H1 (cell line): ENCODE data around the gene SLC2A10. TPM values are rescaled to one million over a fixed set of nuclear protein-coding genes. Genes with fewer than 3 reads are reported as not detected.

Experiments used
- CTCF ChIA-PET: fragments of 300-600 bp; sonication (Branson Sonifier 250); formaldehyde crosslinking; loops from one replicate; lab custom pipeline; 2021; ENCODE audit not compliant: partially characterized antibody; lab: Charles Lee
- POLR2A ChIA-PET: fragments of 300-600 bp; sonication (Branson Sonifier 250); formaldehyde crosslinking; loops from one replicate; lab custom pipeline; 2021; ENCODE audit warnings: inconsistent platforms; ENCODE audit not compliant: partially characterized antibody; lab: Charles Lee
- DNase-seq, 2 experiments: peaks; one replicate each; pipeline versions ENCODE4 v3.0.0 to v3.0.0-alpha.2; 2010 to 2022; ENCODE audit warnings: low spot score in 2 of 2, low read depth in 1 of 2, mixed read lengths in 1 of 2
- FAIRE-seq: peaks from 2 replicates; lab custom pipeline; 2011; peaks lifted over from hg19 to GRCh38; lab: Jason Lieb, UNC
- H2AFZ ChIP-seq: 2 replicates; pipeline ENCODE4 v1.8.1; 2012; ENCODE audit warnings: low read length, inconsistent platforms
- H2AK5ac ChIP-seq: 2 replicates; pipeline ENCODE4 v1.6.1; 2013; ENCODE audit warnings: low read depth, low read length
- H2BK120ac ChIP-seq: replicated peaks from 2 replicates; pipeline ENCODE3; 2013; ENCODE audit warnings: low read depth, low read length, inconsistent platforms
- H2BK12ac ChIP-seq: 2 replicates; pipeline ENCODE4 v1.6.1; 2013; ENCODE audit warnings: low read depth, low read length
- H2BK15ac ChIP-seq: 2 replicates; pipeline ENCODE4 v1.6.1; 2013; ENCODE audit warnings: low read length
- H2BK20ac ChIP-seq: 2 replicates; pipeline ENCODE4 v1.6.1; 2013; ENCODE audit warnings: low read length
- H2BK5ac ChIP-seq: 2 replicates; pipeline ENCODE4 v1.6.1; 2013; ENCODE audit warnings: low read depth, low read length
- H3K14ac ChIP-seq: 2 replicates; pipeline ENCODE4 v1.6.1; 2013; ENCODE audit warnings: inconsistent platforms; ENCODE audit not compliant: insufficient read length
- H3K18ac ChIP-seq: 2 replicates; pipeline ENCODE4 v1.6.1; 2013; ENCODE audit warnings: low read length; ENCODE audit errors: extremely low read depth
- H3K23ac ChIP-seq: 2 replicates; pipeline ENCODE4 v1.6.1; 2013; ENCODE audit warnings: inconsistent platforms; ENCODE audit not compliant: insufficient read length
- H3K23me2 ChIP-seq: 2 replicates; pipeline ENCODE4 v1.6.1; 2013; ENCODE audit warnings: low read depth, low read length
- H3K27ac ChIP-seq: 2 replicates; pipeline ENCODE4 v1.6.1; 2011; ENCODE audit warnings: low read depth, low read length, inconsistent platforms
- H3K27me3 ChIP-seq, 4 experiments: replicated peaks in 1 of 4; 1 replicate in 1 of 4; 2 replicates in 3 of 4; pipeline versions ENCODE4 v1.6.1 to v1.8.1; 2011 to 2013; ENCODE audit warnings: low read length in 3 of 4, mild to moderate bottlenecking in 3 of 4, inconsistent platforms in 2 of 4, mixed read lengths in 2 of 4, moderate library complexity in 1 of 4; ENCODE audit not compliant: control insufficient read depth in 3 of 4, insufficient read depth in 3 of 4; ENCODE audit errors: extremely low read depth in 1 of 4
- H3K36me3 ChIP-seq, 4 experiments: 2 replicates each; pipeline versions ENCODE4 v1.6.1 to v1.8.1; 2011 to 2013; ENCODE audit warnings: mild to moderate bottlenecking in 4 of 4, low read length in 3 of 4, moderate library complexity in 2 of 4, control low read depth in 1 of 4, inconsistent platforms in 1 of 4; ENCODE audit not compliant: insufficient read depth in 4 of 4, control insufficient read depth in 2 of 4
- H3K4ac ChIP-seq: replicated peaks from 2 replicates; pipeline ENCODE3; 2013; ENCODE audit warnings: low read length, low read depth, mixed read lengths, inconsistent platforms; ENCODE audit not compliant: insufficient read length
- H3K4me1 ChIP-seq, 4 experiments: replicated peaks in 1 of 4; 1 replicate in 1 of 4; 2 replicates in 3 of 4; pipeline versions ENCODE4 v1.6.1 to v1.8.1; 2011 to 2013; ENCODE audit warnings: low read length in 3 of 4, inconsistent platforms in 2 of 4, mixed read lengths in 1 of 4; ENCODE audit not compliant: insufficient read depth in 4 of 4, control insufficient read depth in 3 of 4
- H3K4me2 ChIP-seq, 2 experiments: 2 replicates each; pipeline versions ENCODE4 v1.6.1 to v1.8.1; 2011 to 2013; ENCODE audit warnings: low read depth in 2 of 2, low read length in 2 of 2, control low read depth in 1 of 2, inconsistent platforms in 1 of 2, mild to moderate bottlenecking in 1 of 2; ENCODE audit not compliant: insufficient read depth in 1 of 2
- H3K4me3 ChIP-seq, 4 experiments: fragments of 200-600, 300-600 bp in 1 of 4; sonication (generic), shearing (Covaris generic), sonication (Bioruptor Twin) in 1 of 4; 2 replicates each; pipeline versions ENCODE4 v1.5.1 to v1.8.1; 2011 to 2016; ENCODE audit warnings: low read length in 4 of 4, low read depth in 3 of 4, control low read depth in 2 of 4, inconsistent platforms in 2 of 4, mild to moderate bottlenecking in 2 of 4, mixed read lengths in 1 of 4, moderate library complexity in 1 of 4; ENCODE audit not compliant: insufficient read depth in 2 of 4; ENCODE audit errors: extremely low read depth in 1 of 4
- H3K56ac ChIP-seq: replicated peaks from 2 replicates; pipeline ENCODE3; 2013; ENCODE audit warnings: low read depth, mild to moderate bottlenecking, mixed read lengths, low read length, inconsistent platforms; ENCODE audit not compliant: insufficient read length
- H3K79me1 ChIP-seq: 2 replicates; pipeline ENCODE4 v1.6.1; 2013; ENCODE audit warnings: low read depth, low read length, control low read depth
- H3K79me2 ChIP-seq, 2 experiments: 2 replicates each; pipeline versions ENCODE4 v1.6.1 to v1.8.1; 2012 to 2013; ENCODE audit warnings: low read length in 2 of 2, mild to moderate bottlenecking in 2 of 2, inconsistent platforms in 1 of 2; ENCODE audit not compliant: insufficient read depth in 2 of 2, control insufficient read depth in 1 of 2
- H3K9ac ChIP-seq, 4 experiments: replicated peaks in 1 of 4; 1 replicate in 1 of 4; 2 replicates in 3 of 4; pipeline versions ENCODE4 v1.6.1 to v1.8.1; 2011 to 2013; ENCODE audit warnings: low read depth in 3 of 4, low read length in 3 of 4, control low read depth in 2 of 4, mild to moderate bottlenecking in 2 of 4, moderate library complexity in 2 of 4, inconsistent platforms in 1 of 4; ENCODE audit errors: extremely low read depth in 1 of 4
- H3K9me3 ChIP-seq, 2 experiments: 2 replicates each; pipeline versions ENCODE4 v1.6.1 to v1.8.1; 2012 to 2013; ENCODE audit warnings: mild to moderate bottlenecking in 2 of 2, moderate library complexity in 2 of 2, control low read depth in 1 of 2, inconsistent platforms in 1 of 2, low read depth in 1 of 2, low read length in 1 of 2, mixed read lengths in 1 of 2; ENCODE audit not compliant: insufficient read depth in 2 of 2
- H4K20me1 ChIP-seq, 2 experiments: replicated peaks in 1 of 2; 2 replicates each; pipeline versions ENCODE3 to v1.8.1; 2011 to 2013; ENCODE audit warnings: inconsistent platforms in 2 of 2, low read length in 2 of 2, mild to moderate bottlenecking in 1 of 2; ENCODE audit not compliant: insufficient read depth in 2 of 2, control insufficient read depth in 1 of 2
- H4K5ac ChIP-seq: 2 replicates; pipeline ENCODE4 v1.6.1; 2013; ENCODE audit warnings: low read length, low read depth, mixed read lengths, inconsistent platforms; ENCODE audit not compliant: insufficient read length
- H4K8ac ChIP-seq: 2 replicates; pipeline ENCODE4 v1.8.0; 2013; ENCODE audit warnings: mild to moderate bottlenecking, moderate library complexity, low read length, inconsistent platforms; ENCODE audit not compliant: insufficient read depth; ENCODE audit errors: extremely low read depth
- H4K91ac ChIP-seq: replicated peaks from 2 replicates; pipeline ENCODE3; 2013; ENCODE audit warnings: low read length, mixed read lengths, inconsistent platforms; ENCODE audit not compliant: insufficient read length
- BCL11A ChIP-seq, 2 experiments: IDR thresholded peaks; one replicate each; pipeline ENCODE4 v1.6.1; 2011; ENCODE audit warnings: low read depth in 2 of 2, low read length in 2 of 2, mild to moderate bottlenecking in 2 of 2
- FOSL1 ChIP-seq: IDR thresholded peaks from 2 replicates; pipeline ENCODE4 v1.6.1; 2011; ENCODE audit warnings: mild to moderate bottlenecking, low read depth, low read length, moderate library complexity; ENCODE audit not compliant: insufficient read depth
- HDAC6 ChIP-seq: IDR thresholded peaks from one replicate; pipeline ENCODE4 v1.7.1; 2012; ENCODE audit warnings: low read depth, mild to moderate bottlenecking, inconsistent platforms, low read length, moderate library complexity
- JUN ChIP-seq: IDR thresholded peaks from 2 replicates; pipeline ENCODE4 v1.6.1; 2011; ENCODE audit warnings: low read depth, mild to moderate bottlenecking, improper control_type of control experiment, low read length
- KDM1A ChIP-seq: fragments of 200-600, 300-600 bp; sonication (generic); IDR thresholded peaks from 2 replicates; pipeline ENCODE4 v1.7.1; 2016; ENCODE audit warnings: mild to moderate bottlenecking, low read length, borderline replicate concordance
- KDM5A ChIP-seq: fragments of 200-600 bp; IDR thresholded peaks from 2 replicates; pipeline ENCODE4 v1.7.1; 2012; ENCODE audit warnings: mild to moderate bottlenecking, low read length, inconsistent platforms, mixed read lengths
- PHF8 ChIP-seq: fragments of 200-600 bp; sonication (generic); conservative IDR thresholded peaks from 2 replicates; pipeline ENCODE4 v1.7.1; 2012; ENCODE audit warnings: low read depth, mild to moderate bottlenecking, inconsistent platforms, low read length, moderate library complexity
- POLR2A ChIP-seq, 2 experiments: IDR thresholded peaks; 1 replicate in 1 of 2; 2 replicates in 1 of 2; pipeline ENCODE4 v1.6.1; 2011; ENCODE audit warnings: low read depth in 2 of 2, low read length in 2 of 2, mild to moderate bottlenecking in 2 of 2; ENCODE audit errors: control extremely low read depth in 1 of 2
- RXRA ChIP-seq: IDR thresholded peaks from 2 replicates; pipeline ENCODE4 v1.6.1; 2011; ENCODE audit warnings: low read depth, mild to moderate bottlenecking, low read length, moderate library complexity; ENCODE audit not compliant: insufficient read depth
- SIRT6 ChIP-seq: IDR thresholded peaks from one replicate; pipeline ENCODE4 v1.7.1; 2012; ENCODE audit warnings: low read length, inconsistent platforms
- SIX5 ChIP-seq: IDR thresholded peaks from 2 replicates; pipeline ENCODE4 v1.6.1; 2011; ENCODE audit warnings: mild to moderate bottlenecking, low read depth, low read length
- SP4 ChIP-seq: IDR thresholded peaks from 2 replicates; pipeline ENCODE4 v1.6.1; 2012; ENCODE audit warnings: low read length, inconsistent platforms
- SRF ChIP-seq: IDR thresholded peaks from 2 replicates; pipeline ENCODE4 v1.6.1; 2011; ENCODE audit warnings: mild to moderate bottlenecking, low read depth, low read length, moderate library complexity
- SUZ12 ChIP-seq: fragments of 200-600 bp; sonication (generic); IDR thresholded peaks from 2 replicates; pipeline ENCODE4 v1.6.1; 2012; ENCODE audit warnings: mild to moderate bottlenecking, inconsistent platforms, low read length, moderate library complexity, mixed read lengths
- TAF7 ChIP-seq: optimal IDR thresholded peaks from 2 replicates; pipeline ENCODE3; 2011; ENCODE audit warnings: low read depth, mild to moderate bottlenecking, inconsistent platforms, low read length, moderate library complexity, borderline replicate concordance
- TEAD4 ChIP-seq: IDR thresholded peaks from 2 replicates; pipeline ENCODE4 v1.6.1; 2012; ENCODE audit warnings: low read depth, low read length, inconsistent platforms, mixed read lengths
- WGBS, 2 experiments: shearing (Covaris generic) in 1 of 2; methylation state at CpG; one replicate each; pipeline versions ENCODE4 v1.1.6 to v1.1.7; 2013 to 2015; ENCODE audit warnings: low lambda C conversion rate in 2 of 2, mixed read lengths in 2 of 2, inconsistent platforms in 1 of 2, low coverage in 1 of 2, missing lambda C conversion rate in 1 of 2; ENCODE audit not compliant: insufficient replicate concordance in 2 of 2, insufficient coverage in 1 of 2, insufficient read length in 1 of 2; ENCODE audit errors: extremely low coverage in 1 of 2, missing lambda C conversion rate in 1 of 2; 5-methylcytosine and 5-hydroxymethylcytosine counted together
- polyA plus RNA-seq, 7 experiments: library from polyadenylated mRNA; depleted of rRNA in 3 of 7; stranded (reverse) in 5 of 7; unstranded in 2 of 7; fragments of >200 nt in 5 of 7; fragments of 200-250 nt in 2 of 7; gene quantifications; 1 replicate in 5 of 7; 2 replicates in 1 of 7; 4 replicates in 1 of 7; pipeline versions ENCODE4 v1.2.1 to v1.2.3, GENCODE V29; 2011 to 2013; ENCODE audit warnings: missing spikeins in 2 of 7, mixed read lengths in 2 of 7
- total RNA-seq: library from RNA; stranded (reverse); fragmentation: NEBNext Ultra II Directional; extraction: Animal tissue kit (Norgen Biotek cat#: 25700); gene quantifications from 2 replicates; pipeline ENCODE4 v1.2.1, GENCODE V29; 2021

The SLC2A10 gene
- total and polyA plus RNA-seq, 2 of the 8 experiments (the other 6 are each of a cell fraction or from before 2014, with no cell fraction given): 9.0 to 9.7 TPM

- Histone ChIP-seq H2BK15ac (no peak overlapping the region), H2BK20ac (no peak overlapping the region), H3K4me1 (peaks cover 0 to 18% (median 9%) of the 10 kb centered on the region in 4 experiments; a peak in 6 of 7 replicates), H3K14ac (no peak overlapping the region), H3K23ac (no peak overlapping the region), H4K91ac (no peak overlapping the region), H2BK5ac (no peak overlapping the region), H3K18ac (no peak overlapping the region), H4K20me1 (no peaks in the 10 kb centered on the region), H4K5ac (no peak overlapping the region), H3K79me1 (no peaks in the 10 kb centered on the region), H2BK12ac (no peak overlapping the region), H3K4me3 (no peak overlapping the region), H2AK5ac (no peak overlapping the region), H3K9me3 (peaks cover 0 to 1% of the 10 kb centered on the region in 2 experiments; a peak in 2 of 4 replicates), H3K36me3 (no peaks in the 10 kb centered on the region), H2AFZ (no peak overlapping the region), H4K8ac (no peak overlapping the region), H3K56ac (no peak overlapping the region), H3K27me3 (no peaks in the 10 kb centered on the region), H3K79me2 (no peaks in the 10 kb centered on the region), H2BK120ac (no peak overlapping the region), H3K4me2 (no peak overlapping the region), H3K4ac (no peak overlapping the region), H3K27ac (no peak overlapping the region), H3K23me2 (no peaks in the 10 kb centered on the region), H3K9ac (no peak overlapping the region)
- CTCF ChIA-PET: interaction anchor here (1.3 to 1.8 kb wide), 4 partner anchors 9 to 127 kb away, joined by 3 to 5 read pairs (median 3); partner anchors contain the start of gene SLC2A10
- POLR2A ChIA-PET: interaction anchor here (0.8 to 4.7 kb wide), 4 partner anchors 9 to 659 kb away, joined by 3 to 22 read pairs (median 10); partner anchors contain the start of gene TP53RK
- 84% methylated on average over 2 of the region's 2 CpGs; no CpG with 5 or more reads in 1 of the 2 experiments for WGBS, 2 experiments
- no peak for FAIRE-seq
- DNase-seq: no peak
- no peak for TF ChIP-seq BCL11A (IDR thresholded peaks at IDR 0.05; ENCODE audit: low read depth in 2 of 2, low read length in 2 of 2)
- no peak for TF ChIP-seq TEAD4
- no peak for TF ChIP-seq SP4
- TF ChIP-seq TAF7: no peak
- no peak for TF ChIP-seq JUN
- TF ChIP-seq HDAC6: no peak
- no peak for TF ChIP-seq POLR2A (IDR thresholded peaks at IDR 0.05; ENCODE audit: control extremely low read depth in 1 of 2, low read depth in 2 of 2, low read length in 2 of 2)
- no peak for TF ChIP-seq KDM1A
- TF ChIP-seq PHF8: no peak
- no peak for TF ChIP-seq SRF
- TF ChIP-seq FOSL1: no peak
- TF ChIP-seq KDM5A: no peak
- TF ChIP-seq RXRA: no peak
- TF ChIP-seq SIRT6: no peak
- TF ChIP-seq SIX5: no peak
- no peak for TF ChIP-seq SUZ12
These were observed 8.4 kb upstream of the SLC2A10 start for GRCh38 chr20:46701057-46701456.
